Endothelial cell of umbilical vein (primary cell): ENCODE results near the gene SCNM1. TPM values are rescaled to one million over a fixed set of nuclear protein-coding genes. Genes with fewer than 3 reads are reported as not detected.

Source experiments
- BruUV-seq: library from RNA; stranded (reverse); fragments of 400-500 nt; replicated peaks from 2 replicates; lab custom pipeline; 2021; lab: Mats Ljungman, UMichigan
- CTCF ChIA-PET: fragments of 300-600, 350-600 bp; sonication (Branson Sonifier 250); formaldehyde crosslinking; loops from one replicate; lab custom pipeline; 2021; ENCODE audit warnings: antibody characterized with exemption, inconsistent platforms; lab: Charles Lee
- POLR2A ChIA-PET: fragments of 300-600, 350-600 bp; sonication (Branson Sonifier 250); formaldehyde crosslinking; loops from one replicate; lab custom pipeline; 2021; ENCODE audit warnings: antibody characterized with exemption, inconsistent platforms; lab: Charles Lee
- DNase-seq: peaks from one replicate; pipeline ENCODE4 v3.0.0-alpha.2; 2011; ENCODE audit warnings: low read depth, low spot score
- FAIRE-seq: peaks from 2 replicates; lab custom pipeline; 2011; peaks lifted over from hg19 to GRCh38; lab: Jason Lieb, UNC
- H2AFZ ChIP-seq: 2 replicates; pipeline ENCODE4 v1.6.0; 2012; ENCODE audit warnings: low read depth, low read length, control low read depth, inconsistent platforms
- H3K27ac ChIP-seq: 2 replicates; pipeline ENCODE4 v1.5.1; 2011; ENCODE audit warnings: low read depth, mild to moderate bottlenecking, control low read depth, low read length, moderate library complexity; ENCODE audit not compliant: insufficient read depth
- H3K27me3 ChIP-seq, 2 experiments: 2 replicates each; pipeline versions ENCODE4 v1.6.0 to v1.6.1; 2011; ENCODE audit warnings: low read length in 2 of 2, mixed read lengths in 1 of 2; ENCODE audit not compliant: control insufficient read depth in 2 of 2, insufficient read depth in 2 of 2
- H3K36me3 ChIP-seq, 2 experiments: 2 replicates in 1 of 2; 3 replicates in 1 of 2; pipeline ENCODE4 v1.5.1; 2011; ENCODE audit warnings: low read length in 2 of 2, mild to moderate bottlenecking in 1 of 2, moderate library complexity in 1 of 2; ENCODE audit not compliant: control insufficient read depth in 2 of 2, insufficient read depth in 2 of 2; ENCODE audit errors: extremely low read depth in 1 of 2
- H3K4me1 ChIP-seq: 3 replicates; pipeline ENCODE4 v1.5.1; 2011; ENCODE audit warnings: mild to moderate bottlenecking, low read length; ENCODE audit not compliant: control insufficient read depth, insufficient read depth; ENCODE audit errors: extremely low read depth
- H3K4me2 ChIP-seq: 2 replicates; pipeline ENCODE4 v1.6.1; 2011; ENCODE audit warnings: low read length, control low read depth, mixed read lengths; ENCODE audit not compliant: insufficient read depth
- H3K4me3 ChIP-seq, 3 experiments: fragments of 200-600 bp in 1 of 3; sonication (generic), shearing (Covaris generic) in 1 of 3; replicated peaks in 1 of 3; 2 replicates each; pipeline ENCODE4 v1.5.1; 2011 to 2016; ENCODE audit warnings: control low read depth in 3 of 3, low read length in 3 of 3, mild to moderate bottlenecking in 2 of 3, inconsistent platforms in 1 of 3, low read depth in 1 of 3, moderate library complexity in 1 of 3; ENCODE audit not compliant: insufficient read depth in 1 of 3
- H3K79me2 ChIP-seq: 2 replicates; pipeline ENCODE4 v1.6.0; 2012; ENCODE audit warnings: low read length, inconsistent platforms; ENCODE audit not compliant: control insufficient read depth, insufficient read depth
- H3K9ac ChIP-seq: replicated peaks from 2 replicates; pipeline ENCODE3; 2011; ENCODE audit warnings: low read length, control low read depth; ENCODE audit not compliant: insufficient read depth; ENCODE audit errors: extremely low read depth
- H3K9me1 ChIP-seq: replicated peaks from 3 replicates; pipeline ENCODE4 v1.6.0; 2011; ENCODE audit warnings: mild to moderate bottlenecking, low read length; ENCODE audit not compliant: control insufficient read depth, insufficient read depth; ENCODE audit errors: extremely low read depth
- H3K9me3 ChIP-seq: replicated peaks from 2 replicates; pipeline ENCODE4 v1.5.1; 2012; ENCODE audit warnings: low read length, inconsistent platforms; ENCODE audit not compliant: control insufficient read depth, insufficient read depth
- H4K20me1 ChIP-seq: replicated peaks from 2 replicates; pipeline ENCODE3; 2011; ENCODE audit warnings: mild to moderate bottlenecking, low read length; ENCODE audit not compliant: control insufficient read depth, insufficient read depth; ENCODE audit errors: extremely low read depth
- FOS ChIP-seq: IDR thresholded peaks from 2 replicates; pipeline ENCODE4 v1.6.1; 2011; ENCODE audit warnings: mild to moderate bottlenecking, low read length, moderate library complexity, borderline replicate concordance; ENCODE audit not compliant: insufficient read depth
- JUN ChIP-seq: IDR thresholded peaks from 2 replicates; pipeline ENCODE4 v1.6.1; 2011; ENCODE audit warnings: borderline replicate concordance, low read depth; ENCODE audit not compliant: insufficient read length, insufficient read depth
- POLR2A ChIP-seq: IDR thresholded peaks from 2 replicates; pipeline ENCODE4 v1.6.1; 2012; ENCODE audit warnings: low read depth, mild to moderate bottlenecking, control low read depth, low read length
- POLR2AphosphoS5 ChIP-seq: IDR thresholded peaks from 2 replicates; pipeline ENCODE4 v1.6.1; 2012; ENCODE audit warnings: low read depth, mild to moderate bottlenecking, control low read depth, low read length, moderate library complexity; ENCODE audit not compliant: insufficient read depth
- dilution Hi-C: fragments of 300-500 bp; cut with MboI; formaldehyde crosslinking; loops from one replicate; pipeline ENCODE4 v1.15.0; 2019; ENCODE audit warnings: low sequenced_read_pairs; ENCODE audit not compliant: extremely low pct_ligation_motif_present
- intact Hi-C: fragments of 100-400 bp; cut with micrococcal nuclease; formaldehyde crosslinking; loops from one replicate; pipeline ENCODE4 v1.10.0; 2022
- polyA plus RNA-seq, 4 experiments: library from polyadenylated mRNA; depleted of rRNA in 3 of 4; stranded (reverse) in 3 of 4; unstranded in 1 of 4; fragments of >200 nt; gene quantifications; 2 replicates each; pipeline versions ENCODE4 v1.2.1 to v1.2.3, GENCODE V29; 2011 to 2012; ENCODE audit warnings: missing spikeins in 1 of 4
- total RNA-seq: library from RNA; stranded (reverse); gene quantifications from 2 replicates; pipeline ENCODE4 v1.2.3, GENCODE V29; 2021

The SCNM1 gene
- total and polyA plus RNA-seq, 2 donors (not counting 3 experiments of a cell fraction or from before 2014, with no cell fraction given) = 17.3 to 43.1 TPM

- Histone ChIP-seq H3K79me2 (no peaks in the 10 kb centered on the region), H3K27ac (no peak within 1 kb of the TSS), H3K4me1 (peaks cover 29% of the 10 kb centered on the region), H3K9me3 (no peaks in the 10 kb centered on the region), H3K4me3 (peak within 1 kb of the TSS; percentile 49 to 81 (median 59)), H2AFZ (peak within 1 kb of the TSS; percentile 79), H3K4me2 (peak within 1 kb of the TSS; percentile 96), H3K9me1 (no peaks in the 10 kb centered on the region), H3K36me3 (peaks cover 0 to 6% of the 10 kb centered on the region in 2 experiments), H3K27me3 (no peaks in the 10 kb centered on the region), H3K9ac (peak within 1 kb of the TSS; percentile 66), H4K20me1 (no peaks in the 10 kb centered on the region)
- BruUV-seq = no TSS peak
- TF ChIP-seq POLR2A (peak; percentile 91), FOS (no peak), JUN (no peak), POLR2AphosphoS5 (peak; percentile 84)
- POLR2A ChIA-PET = interaction anchor here (0.6 kb wide), 1 partner anchor 18 kb away, joined by 3 read pairs; no protein-coding TSS in a partner anchor
- DNase-seq (peak; percentile 95), FAIRE-seq (peak; percentile 99)
- intact Hi-C loops (loop anchor here (1.0 to 5.0 kb wide), 5 partner anchors 9 to 169 kb away; partner anchors contain the start of genes GABPB2 and LYSMD1), dilution Hi-C loops (no loop called here)
- CTCF ChIA-PET = interaction anchor here (1.0 to 3.2 kb wide), 2 partner anchors 47 kb away, joined by 5 to 30 read pairs; no protein-coding TSS in a partner anchor
Observed at GRCh38 chr1:151146412-151147131, 19.4 kb upstream of the SCNM1 start, which contains the start of gene SEMA6C. Gene SEMA6C, minus strand, starts transcription at chr1:151146631. Its CDS starts 4,010 bp downstream, at chr1:151142621.

GRCh38 chr1:151147132-151147503 lies 18.8 kb upstream of the SCNM1 start:
- H3K27me3 ChIP-seq = no peaks in the 10 kb centered on the region
- DNase-seq (peak; percentile 58), FAIRE-seq (peak; percentile 64)
- H3K79me2 ChIP-seq = no peaks in the 10 kb centered on the region
- H3K4me2 ChIP-seq = peak overlapping the region; percentile 96
- H3K9me3 ChIP-seq = no peaks in the 10 kb centered on the region
- peaks cover 0 to 5% of the 10 kb centered on the region in 2 experiments for H3K36me3 ChIP-seq
- TSS peak; percentile 33 for BruUV-seq
- peak overlapping the region; percentile 37 for H2AFZ ChIP-seq
- no peaks in the 10 kb centered on the region for H4K20me1 ChIP-seq
- H3K9ac ChIP-seq = peak overlapping the region; percentile 66
- no peaks in the 10 kb centered on the region for H3K9me1 ChIP-seq
- POLR2A ChIA-PET = interaction anchor here (0.6 to 0.7 kb wide), 2 partner anchors 18 to 288 kb away, joined by 3 read pairs; no protein-coding TSS in a partner anchor
- peak overlapping the region in 2 of 3 experiments; percentile 49 to 81 for H3K4me3 ChIP-seq
- intact Hi-C loops (loop anchor here (2.0 to 5.0 kb wide), 3 partner anchors 40 to 170 kb away; partner anchors contain the start of gene GABPB2), dilution Hi-C loops (no loop called here)
- TF ChIP-seq POLR2A = no peak
- no peak overlapping the region for H3K27ac ChIP-seq
- H3K4me1 ChIP-seq = peaks cover 29% of the 10 kb centered on the region
- CTCF ChIA-PET = interaction anchor here (1.0 kb wide), 1 partner anchor 47 kb away, joined by 5 read pairs; no protein-coding TSS in a partner anchor
